ENCODE results near the gene PDE4A.

GRCh38 chr19:10419646-10420443 lies 493 bp upstream of the PDE4A start:
- TF ChIP-seq EZH2 (IDR thresholded peaks at IDR 0.05; ENCODE audit: borderline replicate concordance, control insufficient read depth, low read depth, low read length) (peak; percentile 94; the same call in 1 of the 2 replicates), MTA3 (IDR thresholded peaks at IDR 0.05; ENCODE audit: borderline replicate concordance, low read length) (no peak)

Measured in GM12878 (cell line).